Osteocyte (in vitro differentiated cells): ENCODE measurements around the gene GRIK5. TPM values are rescaled to one million over a fixed set of nuclear protein-coding genes. Genes with fewer than 3 reads are reported as not detected.

Experiments
- DNase-seq: peaks from one replicate; pipeline ENCODE4 v3.0.0; 2021; ENCODE audit warnings: mixed read lengths; ENCODE audit not compliant: unreplicated experiment; ENCODE audit errors: extremely low spot score
- H3K27ac Mint-ChIP-seq: one replicate; pipeline ENCODE4 v1.8.0; 2021; ENCODE audit warnings: mild to moderate bottlenecking, mixed read lengths; ENCODE audit not compliant: unreplicated experiment
- H3K27me3 Mint-ChIP-seq: one replicate; pipeline ENCODE4 v1.8.0; 2021; ENCODE audit warnings: mixed read lengths; ENCODE audit not compliant: unreplicated experiment
- H3K36me3 Mint-ChIP-seq: one replicate; pipeline ENCODE4 v1.8.0; 2021; ENCODE audit warnings: mixed read lengths; ENCODE audit not compliant: unreplicated experiment
- H3K4me1 Mint-ChIP-seq: one replicate; pipeline ENCODE4 v1.8.0; 2021; ENCODE audit warnings: mixed read lengths; ENCODE audit not compliant: unreplicated experiment
- H3K4me3 Mint-ChIP-seq: one replicate; pipeline ENCODE4 v1.8.0; 2021; ENCODE audit warnings: mild to moderate bottlenecking, moderate library complexity, mixed read lengths; ENCODE audit not compliant: unreplicated experiment
- H3K9me3 Mint-ChIP-seq: one replicate; pipeline ENCODE4 v1.8.0; 2021; ENCODE audit warnings: mixed read lengths; ENCODE audit not compliant: unreplicated experiment
- CTCF ChIP-seq: fragments of 200-600 bp; sonication (generic); IDR thresholded peaks from 2 replicates; pipeline ENCODE4 v1.5.0; 2021; ENCODE audit warnings: antibody characterized with exemption, mild to moderate bottlenecking, moderate library complexity
- total RNA-seq: library from RNA; stranded (reverse); gene quantifications from 2 replicates; pipeline ENCODE4 v1.2.1, GENCODE V29; 2021

Gene GRIK5
- total RNA-seq, 1 donor from 2014 or later, result 0.38 TPM

GRCh38 chr19:42057846-42058245 is 12.2 kb downstream of the GRIK5 start:
- Mint-ChIP-seq H3K4me3 (no peak overlapping the region), H3K4me1 (no peaks in the 10 kb centered on the region), H3K27me3 (peaks cover 8% of the 10 kb centered on the region), H3K27ac (no peak overlapping the region), H3K36me3 (no peaks in the 10 kb centered on the region), H3K9me3 (no peaks in the 10 kb centered on the region)
- no peak for TF ChIP-seq CTCF
- DNase-seq, result no peak

GRCh38 chr19:42054205-42054604 is 15.8 kb downstream of the GRIK5 start:
- H3K4me3 Mint-ChIP-seq, result no peak overlapping the region
- DNase-seq, result no peak
- H3K9me3 Mint-ChIP-seq, result no peaks in the 10 kb centered on the region
- no peaks in the 10 kb centered on the region for H3K4me1 Mint-ChIP-seq
- no peak overlapping the region for H3K27ac Mint-ChIP-seq
- H3K36me3 Mint-ChIP-seq, result no peaks in the 10 kb centered on the region
- TF ChIP-seq CTCF, result no peak
- H3K27me3 Mint-ChIP-seq, result peaks cover 5% of the 10 kb centered on the region

- Mint-ChIP-seq H3K36me3 (no peaks in the 10 kb centered on the region), H3K4me1 (no peaks in the 10 kb centered on the region), H3K27me3 (peaks cover 2% of the 10 kb centered on the region), H3K9me3 (no peaks in the 10 kb centered on the region), H3K27ac (no peak overlapping the region), H3K4me3 (no peak overlapping the region)
- no peak for TF ChIP-seq CTCF
- DNase-seq, result no peak
Observed at GRCh38 chr19:42053037-42053935, 16.7 kb downstream of the GRIK5 start.

- no peak for DNase-seq
- Mint-ChIP-seq H3K4me3 (no peak overlapping the region), H3K4me1 (no peaks in the 10 kb centered on the region), H3K9me3 (no peaks in the 10 kb centered on the region), H3K36me3 (no peaks in the 10 kb centered on the region), H3K27me3 (peaks cover 2% of the 10 kb centered on the region), H3K27ac (no peak overlapping the region)
- TF ChIP-seq CTCF, result no peak
Observed at GRCh38 chr19:42052241-42052863, 17.7 kb downstream of the GRIK5 start.
